Osteocyte (in vitro differentiated cells): ENCODE data around the gene HAUS2. TPM values are rescaled to one million over a fixed set of nuclear protein-coding genes. Genes with fewer than 3 reads are reported as not detected.

Source experiments
- DNase-seq: peaks from one replicate; pipeline ENCODE4 v3.0.0; 2021; ENCODE audit warnings: mixed read lengths; ENCODE audit not compliant: unreplicated experiment; ENCODE audit errors: extremely low spot score
- H3K27ac Mint-ChIP-seq: one replicate; pipeline ENCODE4 v1.8.0; 2021; ENCODE audit warnings: mild to moderate bottlenecking, mixed read lengths; ENCODE audit not compliant: unreplicated experiment
- H3K27me3 Mint-ChIP-seq: one replicate; pipeline ENCODE4 v1.8.0; 2021; ENCODE audit warnings: mixed read lengths; ENCODE audit not compliant: unreplicated experiment
- H3K36me3 Mint-ChIP-seq: one replicate; pipeline ENCODE4 v1.8.0; 2021; ENCODE audit warnings: mixed read lengths; ENCODE audit not compliant: unreplicated experiment
- H3K4me1 Mint-ChIP-seq: one replicate; pipeline ENCODE4 v1.8.0; 2021; ENCODE audit warnings: mixed read lengths; ENCODE audit not compliant: unreplicated experiment
- H3K4me3 Mint-ChIP-seq: one replicate; pipeline ENCODE4 v1.8.0; 2021; ENCODE audit warnings: mild to moderate bottlenecking, moderate library complexity, mixed read lengths; ENCODE audit not compliant: unreplicated experiment
- H3K9me3 Mint-ChIP-seq: one replicate; pipeline ENCODE4 v1.8.0; 2021; ENCODE audit warnings: mixed read lengths; ENCODE audit not compliant: unreplicated experiment
- CTCF ChIP-seq: fragments of 200-600 bp; sonication (generic); IDR thresholded peaks from 2 replicates; pipeline ENCODE4 v1.5.0; 2021; ENCODE audit warnings: antibody characterized with exemption, mild to moderate bottlenecking, moderate library complexity
- long read RNA-seq: library from polyadenylated mRNA; unstranded; transcript quantifications from one replicate; pipeline ENCODE4 v2.0.0, GENCODE V29; 2021
- total RNA-seq: library from RNA; stranded (reverse); gene quantifications from 2 replicates; pipeline ENCODE4 v1.2.1, GENCODE V29; 2021

HAUS2 gene
- total RNA-seq: 19.2 and 23.8 TPM in 2 replicates
- long read RNA-seq, transcript HAUS2-201 (6 exons, 3,949 nt): major isoform, 20 of 44 reads
- long read RNA-seq, transcript HAUS2-202 (6 exons, 2,853 nt): minor isoform, 7 of 44 reads
- long read RNA-seq, partial matches to known transcripts: 1 of 44 reads
- long read RNA-seq, other reads (novel, unspliced or antisense): 8 of 44 reads

GRCh38 chr15:42548249-42549031, at the start of gene HAUS2, which contains the start of gene LRRC57:
HAUS2 (plus strand) TSS chr15:42548838; CDS start chr15:42548873, 35 bp downstream.
LRRC57 (minus strand) TSS chr15:42548793; CDS start chr15:42548434, 359 bp downstream.
- peak within 1 kb of the TSS; percentile 98 for H3K27ac Mint-ChIP-seq
- no peaks in the 10 kb centered on the region for H3K9me3 Mint-ChIP-seq
- DNase-seq: peak; percentile 95
- H3K36me3 Mint-ChIP-seq: peaks cover 13% of the 10 kb centered on the region
- TF ChIP-seq CTCF: no peak
- H3K4me1 Mint-ChIP-seq: peaks cover 29% of the 10 kb centered on the region
- H3K27me3 Mint-ChIP-seq: no peaks in the 10 kb centered on the region
- H3K4me3 Mint-ChIP-seq: peak within 1 kb of the TSS; percentile 95

- peak overlapping the region; percentile 81 for H3K27ac Mint-ChIP-seq
- no peak overlapping the region for H3K4me3 Mint-ChIP-seq
- no peak for TF ChIP-seq CTCF
These were observed 48.6 kb upstream of the HAUS2 start for GRCh38 chr15:42499858-42500609.

GRCh38 chr15:42502477-42502876, 46.2 kb upstream of the HAUS2 start:
- TF ChIP-seq CTCF: no peak
- Mint-ChIP-seq H3K4me1 (peaks cover 47% of the 10 kb centered on the region), H3K36me3 (peaks cover 3% of the 10 kb centered on the region), H3K9me3 (no peaks in the 10 kb centered on the region), H3K27me3 (no peaks in the 10 kb centered on the region), H3K27ac (no peak overlapping the region), H3K4me3 (no peak overlapping the region)
- DNase-seq: no peak

More at GRCh38 chr15:42499858-42500609, 48.6 kb upstream of the HAUS2 start:
- no peaks in the 10 kb centered on the region for H3K27me3 Mint-ChIP-seq
- H3K36me3 Mint-ChIP-seq: peaks cover 3% of the 10 kb centered on the region
- no peaks in the 10 kb centered on the region for H3K9me3 Mint-ChIP-seq
- DNase-seq: peak; percentile 64
- H3K4me1 Mint-ChIP-seq: peaks cover 61% of the 10 kb centered on the region

GRCh38 chr15:42503825-42504224, 44.8 kb upstream of the HAUS2 start:
- TF ChIP-seq CTCF: no peak
- H3K4me3 Mint-ChIP-seq: no peak overlapping the region
- no peak for DNase-seq
- H3K27me3 Mint-ChIP-seq: no peaks in the 10 kb centered on the region
- peaks cover 3% of the 10 kb centered on the region for H3K36me3 Mint-ChIP-seq
- no peak overlapping the region for H3K27ac Mint-ChIP-seq
- peaks cover 38% of the 10 kb centered on the region for H3K4me1 Mint-ChIP-seq
- H3K9me3 Mint-ChIP-seq: no peaks in the 10 kb centered on the region
